DOHH2 (cell line): Measurements from ENCODE around the gene CDPF1.

Experiments used
- H3F3A ChIP-seq: fragments of 200-600 bp; sonication (generic), shearing (Covaris generic); 2 replicates; pipeline ENCODE4 v1.6.0; 2016; ENCODE audit warnings: antibody characterized with exemption, mild to moderate bottlenecking; ENCODE audit not compliant: control insufficient read depth, insufficient read depth
- H3K27ac ChIP-seq: fragments of 200-600 bp; sonication (generic); 2 replicates; pipeline ENCODE4 v1.5.1; 2014; ENCODE audit warnings: low read depth, mild to moderate bottlenecking, low read length, moderate library complexity
- H3K27me3 ChIP-seq: fragments of 200-600 bp; sonication (generic); 2 replicates; pipeline ENCODE4 v1.6.1; 2014; ENCODE audit warnings: mild to moderate bottlenecking, low read length, mixed read lengths; ENCODE audit not compliant: control insufficient read depth
- H3K36me3 ChIP-seq: fragments of 200-600 bp; sonication (generic); 2 replicates; pipeline ENCODE4 v1.6.1; 2014; ENCODE audit warnings: mild to moderate bottlenecking, low read length, moderate library complexity, mixed read lengths; ENCODE audit not compliant: control insufficient read depth
- H3K4me1 ChIP-seq: fragments of 200-600 bp; sonication (generic); 2 replicates; pipeline ENCODE4 v1.6.1; 2014; ENCODE audit warnings: mild to moderate bottlenecking, low read length, mixed read lengths; ENCODE audit not compliant: control insufficient read depth
- H3K4me2 ChIP-seq: fragments of 200-600 bp; sonication (generic); 2 replicates; pipeline ENCODE4 v1.6.0; 2014; ENCODE audit warnings: mild to moderate bottlenecking, low read length, moderate library complexity
- H3K4me3 ChIP-seq: fragments of 200-600 bp; sonication (generic); 2 replicates; pipeline ENCODE4 v1.5.1; 2014; ENCODE audit warnings: mild to moderate bottlenecking, low read length, mixed read lengths
- H3K79me2 ChIP-seq: fragments of 200-600 bp; sonication (generic); 2 replicates; pipeline ENCODE4 v1.6.1; 2014; ENCODE audit warnings: mild to moderate bottlenecking, low read length, mixed read lengths; ENCODE audit not compliant: control insufficient read depth
- H3K9me2 ChIP-seq: fragments of 200-600 bp; sonication (generic); replicated peaks from 2 replicates; pipeline ENCODE4 v1.6.1; 2014; ENCODE audit warnings: mild to moderate bottlenecking, low read length, mixed read lengths; ENCODE audit not compliant: control insufficient read depth
- H3K9me3 ChIP-seq: fragments of 200-600 bp; sonication (generic); 2 replicates; pipeline ENCODE4 v1.6.1; 2014; ENCODE audit warnings: antibody characterized with exemption, low read length, mixed read lengths; ENCODE audit not compliant: control insufficient read depth, insufficient read depth
- H4K20me1 ChIP-seq: fragments of 200-600 bp; sonication (generic); 2 replicates; pipeline ENCODE4 v1.6.0; 2014; ENCODE audit warnings: low read depth, mild to moderate bottlenecking, antibody characterized with exemption, low read length, moderate library complexity; ENCODE audit not compliant: control insufficient read depth, insufficient read depth
- CTCF ChIP-seq: fragments of 200-600 bp; sonication (generic); IDR thresholded peaks from one replicate; pipeline ENCODE4 v1.5.1; 2014; ENCODE audit warnings: antibody characterized with exemption, mild to moderate bottlenecking, low read depth, low read length; ENCODE audit not compliant: poor library complexity, severe bottlenecking
- EZH2phosphoT487 ChIP-seq: fragments of 200-600 bp; sonication (generic); IDR thresholded peaks from 2 replicates; pipeline ENCODE4 v1.6.1; 2017; ENCODE audit warnings: borderline replicate concordance, mild to moderate bottlenecking, antibody characterized with exemption, low read length, moderate library complexity, mixed read lengths

The CDPF1 gene

GRCh38 chr22:46230262-46230901 lies 19.7 kb downstream of the CDPF1 start:
- no peak for TF ChIP-seq CTCF
- no peak for TF ChIP-seq EZH2phosphoT487
- Histone ChIP-seq H3K9me3 (no peaks in the 10 kb centered on the region), H3K27ac (no peak overlapping the region), H3K36me3 (no peaks in the 10 kb centered on the region), H3K4me1 (peaks cover 11% of the 10 kb centered on the region; the same call in 1 of the 2 replicates), H3K9me2 (no peaks in the 10 kb centered on the region), H4K20me1 (no peaks in the 10 kb centered on the region), H3K79me2 (no peaks in the 10 kb centered on the region), H3K4me3 (no peak overlapping the region), H3F3A (no peaks in the 10 kb centered on the region), H3K4me2 (no peak overlapping the region), H3K27me3 (no peaks in the 10 kb centered on the region)

GRCh38 chr22:46229701-46230100 lies 20.4 kb downstream of the CDPF1 start:
- no peaks in the 10 kb centered on the region for H3K9me3 ChIP-seq
- TF ChIP-seq CTCF: no peak
- TF ChIP-seq EZH2phosphoT487: no peak
- no peaks in the 10 kb centered on the region for H3F3A ChIP-seq
- H3K4me1 ChIP-seq: peaks cover 10% of the 10 kb centered on the region; the same call in 1 of the 2 replicates
- no peaks in the 10 kb centered on the region for H3K79me2 ChIP-seq
- no peaks in the 10 kb centered on the region for H3K36me3 ChIP-seq
- H3K27me3 ChIP-seq: no peaks in the 10 kb centered on the region
- no peak overlapping the region for H3K4me2 ChIP-seq
- H3K27ac ChIP-seq: no peak overlapping the region
- no peaks in the 10 kb centered on the region for H3K9me2 ChIP-seq
- no peaks in the 10 kb centered on the region for H4K20me1 ChIP-seq
- no peak overlapping the region for H3K4me3 ChIP-seq

- Histone ChIP-seq H3K27ac (no peak overlapping the region), H3K9me2 (no peaks in the 10 kb centered on the region), H3K79me2 (no peaks in the 10 kb centered on the region), H3K36me3 (no peaks in the 10 kb centered on the region), H3K4me3 (no peak overlapping the region), H3F3A (no peaks in the 10 kb centered on the region), H3K4me2 (no peak overlapping the region), H3K27me3 (no peaks in the 10 kb centered on the region), H4K20me1 (no peaks in the 10 kb centered on the region), H3K4me1 (0 out of 2 replicates have a peak, but pooled peaks cover 5% of the 10 kb centered on the region), H3K9me3 (no peaks in the 10 kb centered on the region)
- no peak for TF ChIP-seq EZH2phosphoT487
- TF ChIP-seq CTCF: no peak
Observed at GRCh38 chr22:46226577-46226976, 23.5 kb downstream of the CDPF1 start.

- TF ChIP-seq EZH2phosphoT487: no peak
- no peak for TF ChIP-seq CTCF
- no peaks in the 10 kb centered on the region for H3F3A ChIP-seq
- no peak overlapping the region for H3K27ac ChIP-seq
- no peaks in the 10 kb centered on the region for H3K9me3 ChIP-seq
- no peaks in the 10 kb centered on the region for H3K79me2 ChIP-seq
- no peak overlapping the region for H3K4me2 ChIP-seq
- no peaks in the 10 kb centered on the region for H3K9me2 ChIP-seq
- H3K4me1 ChIP-seq: 0 out of 2 replicates have a peak, but pooled peaks cover 5% of the 10 kb centered on the region
- H3K4me3 ChIP-seq: no peak overlapping the region
- no peaks in the 10 kb centered on the region for H4K20me1 ChIP-seq
- no peaks in the 10 kb centered on the region for H3K36me3 ChIP-seq
- H3K27me3 ChIP-seq: no peaks in the 10 kb centered on the region
Observed at GRCh38 chr22:46225631-46226030, 24.5 kb downstream of the CDPF1 start.
